HG03025 (cell line): Measurements from ENCODE around the gene SRPRA.
"Not testable (repeated sequence)": the region's sequence is repeated elsewhere in the genome, so short reads cannot be mapped to it uniquely, and the experiment has no call there.

Experiments used
- ATAC-seq: cut with Tn5 transposase; IDR thresholded peaks from one replicate; pipeline ENCODE4 v1.9.1; 2021; ENCODE audit warnings: mild to moderate bottlenecking, moderate library complexity; ENCODE audit not compliant: unreplicated experiment, low FRiP score

Gene SRPRA

GRCh38 chr11:126268708-126269579, at the start of gene SRPRA, which contains the start of gene FOXRED1:
Gene SRPRA (minus strand): TSS chr11:126268895. CDS start chr11:126268804, 91 bp downstream.
Gene FOXRED1 (plus strand): TSS chr11:126269154. CDS start chr11:126269207, 53 bp downstream.
- ATAC-seq = peak; percentile 99

GRCh38 chr11:126317756-126318573, 49.3 kb upstream of the SRPRA start:
- ATAC-seq = peak; percentile 18

- no peak for ATAC-seq
Measured at GRCh38 chr11:126317432-126317755, 48.7 kb upstream of the SRPRA start.

GRCh38 chr11:126313826-126314225, 45.1 kb upstream of the SRPRA start:
- ATAC-seq = no peak

DNA sequence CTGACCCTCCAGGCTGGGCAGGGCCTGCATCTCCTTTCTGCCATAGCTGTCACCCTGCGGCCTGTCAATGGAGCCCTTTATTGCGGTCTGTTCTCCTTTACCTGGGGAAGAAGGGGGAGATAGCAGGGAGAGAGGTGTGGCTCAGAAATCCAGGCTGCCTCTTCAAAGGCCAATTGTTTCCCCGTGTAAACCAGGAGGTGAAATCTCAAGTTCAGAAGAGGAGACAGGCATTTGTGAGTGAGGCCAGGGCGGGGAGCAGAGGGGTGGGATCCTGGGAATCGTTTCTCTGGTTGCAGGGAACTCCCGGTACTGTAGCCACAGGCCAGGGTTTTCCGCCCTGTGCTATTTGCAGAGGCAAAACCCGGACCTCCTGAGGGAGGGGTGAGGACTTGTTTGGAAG, 44.3 kb upstream of the SRPRA start:
- no peak for ATAC-seq

GRCh38 chr11:126311401-126312291, 43.0 kb upstream of the SRPRA start:
- peak; percentile 76 for ATAC-seq

DNA sequence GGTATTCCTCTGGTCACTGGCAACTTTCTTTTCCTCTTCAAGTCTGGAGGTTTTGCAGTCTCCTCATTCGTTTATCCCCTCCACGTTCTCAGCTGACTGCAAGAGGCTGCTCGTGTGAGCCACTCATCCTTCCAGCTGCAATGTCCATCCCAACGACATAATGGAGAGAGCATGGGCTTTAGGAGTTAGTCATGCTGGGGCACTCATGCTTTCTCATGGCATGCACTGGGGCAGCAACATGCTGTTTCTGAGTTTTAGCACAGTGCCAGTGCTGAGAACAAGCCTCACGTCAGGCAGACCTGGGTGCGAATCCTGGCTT, 42.3 kb upstream of the SRPRA start:
- no peak for ATAC-seq

GRCh38 chr11:126310200-126310991, 41.7 kb upstream of the SRPRA start:
- ATAC-seq = peak; percentile 37

GRCh38 chr11:126308771-126309170, 40.1 kb upstream of the SRPRA start:
- ATAC-seq = not testable (repeated sequence)

GRCh38 chr11:126308271-126308671, 39.6 kb upstream of the SRPRA start:
- no peak for ATAC-seq

- ATAC-seq = no peak
Measured at GRCh38 chr11:126307706-126308105, 39.0 kb upstream of the SRPRA start.

- peak; percentile 36 for ATAC-seq
Measured at GRCh38 chr11:126305699-126306098, 37.0 kb upstream of the SRPRA start.

DNA sequence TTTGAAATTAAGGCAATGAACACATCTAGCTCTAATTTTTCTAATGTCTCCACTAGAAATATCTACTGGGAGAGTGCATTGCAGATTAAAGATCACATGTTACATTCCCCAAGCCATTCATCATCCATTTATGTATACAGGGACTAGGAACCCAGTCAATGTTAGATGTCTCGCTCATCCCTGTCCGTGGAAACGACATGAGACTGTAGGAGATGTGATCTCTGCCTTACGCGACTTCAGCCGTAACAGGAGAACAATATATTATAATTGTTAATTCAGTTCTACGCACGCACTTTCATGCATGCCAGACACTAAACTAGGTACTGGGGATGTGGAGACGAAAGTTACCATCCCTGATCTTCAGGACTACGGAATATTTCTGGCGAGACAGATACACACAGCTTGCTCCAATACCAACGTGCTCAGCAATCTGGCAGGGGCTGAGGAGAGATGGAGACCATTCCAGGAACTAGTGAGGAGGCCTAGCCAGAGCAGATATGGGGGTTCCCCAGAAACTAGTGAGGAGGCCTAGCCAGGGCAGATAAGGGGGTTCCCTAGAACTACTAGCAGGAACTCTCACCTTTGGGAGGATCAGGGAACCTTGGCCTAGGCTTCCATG, 35.9 kb upstream of the SRPRA start:
- ATAC-seq = no peak

DNA sequence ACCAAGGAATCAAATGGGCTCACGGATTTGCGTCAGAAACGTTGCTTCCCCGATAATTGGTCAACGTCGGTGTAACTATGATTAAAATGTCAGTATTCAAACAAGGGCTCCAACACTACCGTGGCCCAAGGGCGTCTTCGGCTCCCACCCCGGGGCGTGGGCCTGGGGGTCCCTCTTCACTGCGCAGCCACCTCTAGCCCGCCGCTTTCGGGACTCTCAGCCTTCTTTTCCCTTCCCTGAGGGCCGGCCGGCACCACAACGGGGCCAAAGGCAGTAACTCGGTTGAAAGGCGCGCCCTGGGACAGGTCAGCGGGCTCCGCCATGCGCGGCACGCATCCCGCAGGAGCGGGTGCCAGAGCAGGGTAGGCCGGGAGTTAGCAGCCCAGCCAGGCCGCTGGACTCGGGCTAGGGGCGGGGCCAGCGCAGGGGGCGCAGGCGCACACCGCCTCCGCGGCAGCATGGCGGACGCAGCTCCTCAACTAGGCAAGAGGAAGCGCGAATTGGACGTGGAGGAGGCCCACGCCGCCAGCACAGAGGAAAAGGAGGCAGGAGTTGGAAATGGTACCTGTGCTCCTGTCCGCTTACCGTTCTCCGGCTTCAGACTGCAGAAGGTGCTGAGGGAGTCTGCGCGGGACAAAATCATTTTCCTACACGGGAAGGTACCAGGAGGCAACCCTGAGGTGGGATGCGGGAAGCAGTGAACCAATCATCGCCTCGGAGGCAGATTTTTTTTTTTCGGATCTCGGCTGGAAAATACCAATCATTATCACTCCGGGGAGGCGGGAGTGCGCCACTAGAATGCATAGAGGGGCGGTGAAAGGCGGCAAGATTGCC, 35.1 kb upstream of the SRPRA start, which contains the start of gene DCPS:
DCPS (plus strand) TSS at position 438 of the 834 bp plus-strand sequence; CDS start at position 459, 21 bp downstream.
- peak; percentile 90 for ATAC-seq

GRCh38 chr11:126297004-126297403, 28.3 kb upstream of the SRPRA start:
- ATAC-seq = no peak

DNA sequence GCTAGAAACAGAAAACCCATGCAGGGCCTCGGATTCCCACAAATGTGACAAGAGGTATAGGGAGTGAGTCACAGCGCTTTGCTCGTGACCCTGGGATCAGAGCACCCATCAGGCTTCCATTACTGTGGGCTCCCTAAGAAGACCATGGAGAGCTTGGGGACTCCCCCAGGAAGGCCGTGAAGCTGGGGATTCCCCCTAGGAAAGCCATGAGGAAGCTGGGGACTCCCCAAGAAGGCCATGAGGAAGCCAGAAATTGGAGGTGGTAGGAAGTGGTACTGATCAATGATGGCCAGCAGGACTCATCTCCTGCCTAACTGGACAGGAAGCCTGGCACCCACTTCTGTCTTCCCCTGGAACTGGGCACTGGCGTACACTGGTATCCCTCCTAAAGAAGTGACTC, 25.0 kb upstream of the SRPRA start:
- no peak for ATAC-seq

DNA sequence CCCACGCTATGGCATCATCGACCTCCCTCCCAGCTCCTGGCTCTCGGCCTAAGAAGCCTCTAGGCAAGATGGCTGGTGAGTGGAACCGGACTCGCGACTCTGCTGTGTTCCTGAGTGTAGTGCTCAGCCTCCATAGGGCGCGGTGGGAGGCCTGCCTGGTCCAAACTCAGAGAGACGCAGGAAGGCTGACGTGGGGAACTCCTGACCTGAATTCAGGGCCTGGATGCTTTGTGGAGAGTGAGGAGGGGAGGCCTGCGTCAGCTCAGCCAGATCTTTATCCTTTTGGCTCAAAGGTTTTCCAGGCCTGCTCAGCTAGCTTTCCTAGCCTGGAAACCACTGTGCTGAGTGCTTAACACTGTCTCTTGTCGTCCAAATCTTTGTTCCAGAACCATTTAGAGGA, 22.2 kb upstream of the SRPRA start:
- ATAC-seq = no peak

DNA sequence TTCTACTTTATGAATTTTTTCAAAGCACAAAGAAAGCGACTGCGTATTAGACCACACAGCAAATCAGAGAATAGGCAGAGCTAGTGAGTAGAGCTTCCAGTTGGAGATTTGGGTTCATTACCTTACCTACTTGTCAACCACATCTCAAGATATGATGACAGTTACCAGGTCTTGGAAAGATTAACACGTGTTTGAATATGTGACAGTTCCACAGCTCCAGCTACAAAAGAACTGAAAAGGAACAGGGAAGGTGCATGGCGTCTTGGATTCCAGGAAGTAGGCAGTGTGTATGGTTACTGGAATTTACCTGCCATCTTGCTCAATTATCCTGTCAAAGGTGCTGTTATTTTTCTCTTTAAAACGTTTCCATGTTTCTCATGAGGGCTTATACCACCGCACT, 19.5 kb upstream of the SRPRA start:
- ATAC-seq = no peak
